Tibial artery (tissue), 4 donors: ENCODE measurements around the gene HTRA1.
A peak's percentile ranks its signal among the peaks of the same experiment; 100 is the strongest.

Source experiments
- DNase-seq, 2 donors: peaks; one replicate each; pipeline ENCODE4 v3.0.0-alpha.2; 2019
- H3K27ac ChIP-seq, 2 donors: fragments of 200-600 bp; sonication (generic) in 1 of 2; 1 replicate in 1 of 2; 2 replicates in 1 of 2; pipeline ENCODE4 v1.5.1; 2018 to 2019; ENCODE audit warnings: mild to moderate bottlenecking in 1 of 2
- H3K27me3 ChIP-seq, 2 donors: fragments of 200-600 bp; sonication (generic) in 1 of 2; one replicate each; pipeline versions ENCODE4 v1.5.1 to v1.6.0; 2016 to 2019
- H3K36me3 ChIP-seq, 3 donors: fragments of 200-600 bp; sonication (generic) in 2 of 3; one replicate each; pipeline ENCODE4 v1.5.1; 2016 to 2019; ENCODE audit warnings: mild to moderate bottlenecking in 2 of 3
- H3K4me1 ChIP-seq, 4 donors: fragments of 200-600 bp; sonication (generic) in 2 of 4; 1 replicate in 3 of 4; 2 replicates in 1 of 4; pipeline ENCODE4 v1.5.1; 2016 to 2019
- H3K4me3 ChIP-seq, 2 donors: fragments of 200-600 bp; sonication (generic) in 1 of 2; 1 replicate in 1 of 2; 2 replicates in 1 of 2; pipeline ENCODE4 v1.5.1; 2018 to 2019; ENCODE audit warnings: mild to moderate bottlenecking in 2 of 2
- H3K9me3 ChIP-seq, 3 donors: fragments of 200-600 bp; sonication (generic) in 1 of 3; one replicate each; pipeline ENCODE4 v1.5.1; 2016 to 2019
- intact Hi-C: fragments of 100-400 bp; cut with DNase I; formaldehyde crosslinking; loops from one replicate; pipeline ENCODE4 v1.15.0; 2023; ENCODE audit warnings: low total_unique reads
- TF ChIP-seq, protein P1 (sequence below), 2 experiments: fragments of 200-600 bp in 1 of 2; fragments of 450-650 bp in 1 of 2; IDR thresholded peaks; one replicate each; pipeline ENCODE4 v1.5.1; 2017 to 2019; ENCODE audit warnings: antibody characterized with exemption in 2 of 2, mild to moderate bottlenecking in 1 of 2, moderate library complexity in 1 of 2

The HTRA1 gene

DNA sequence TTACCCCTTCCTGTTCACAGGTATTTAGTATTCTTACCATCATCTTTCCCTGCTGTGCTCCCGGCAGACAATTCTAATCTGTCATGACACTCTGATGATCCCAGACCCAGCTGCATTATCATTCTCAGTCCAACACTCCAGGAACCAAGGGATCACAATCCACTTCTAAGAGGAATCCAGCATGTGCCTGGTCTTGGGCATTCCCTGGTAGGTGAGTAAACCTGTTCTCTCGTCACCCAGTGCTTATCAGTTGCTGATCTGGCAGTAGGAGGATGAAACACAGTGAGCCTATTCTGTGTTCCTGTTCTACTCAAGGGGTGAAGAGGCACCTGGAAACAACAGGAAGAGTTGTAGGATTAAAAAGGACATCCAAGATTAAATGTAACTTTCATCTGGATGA is 97.9 kb downstream of the HTRA1 start:
- no peaks in the 10 kb centered on the region for H3K4me1 ChIP-seq
- no peak for DNase-seq
- H3K27ac ChIP-seq, result no peak overlapping the region
- intact Hi-C loops, result no loop called here
- no peaks in the 10 kb centered on the region for H3K36me3 ChIP-seq
- TF ChIP-seq, protein P1, sequence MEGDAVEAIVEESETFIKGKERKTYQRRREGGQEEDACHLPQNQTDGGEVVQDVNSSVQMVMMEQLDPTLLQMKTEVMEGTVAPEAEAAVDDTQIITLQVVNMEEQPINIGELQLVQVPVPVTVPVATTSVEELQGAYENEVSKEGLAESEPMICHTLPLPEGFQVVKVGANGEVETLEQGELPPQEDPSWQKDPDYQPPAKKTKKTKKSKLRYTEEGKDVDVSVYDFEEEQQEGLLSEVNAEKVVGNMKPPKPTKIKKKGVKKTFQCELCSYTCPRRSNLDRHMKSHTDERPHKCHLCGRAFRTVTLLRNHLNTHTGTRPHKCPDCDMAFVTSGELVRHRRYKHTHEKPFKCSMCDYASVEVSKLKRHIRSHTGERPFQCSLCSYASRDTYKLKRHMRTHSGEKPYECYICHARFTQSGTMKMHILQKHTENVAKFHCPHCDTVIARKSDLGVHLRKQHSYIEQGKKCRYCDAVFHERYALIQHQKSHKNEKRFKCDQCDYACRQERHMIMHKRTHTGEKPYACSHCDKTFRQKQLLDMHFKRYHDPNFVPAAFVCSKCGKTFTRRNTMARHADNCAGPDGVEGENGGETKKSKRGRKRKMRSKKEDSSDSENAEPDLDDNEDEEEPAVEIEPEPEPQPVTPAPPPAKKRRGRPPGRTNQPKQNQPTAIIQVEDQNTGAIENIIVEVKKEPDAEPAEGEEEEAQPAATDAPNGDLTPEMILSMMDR (IDR thresholded peaks at IDR 0.05), result no peak
- no peaks in the 10 kb centered on the region for H3K9me3 ChIP-seq
- H3K4me3 ChIP-seq, result no peak overlapping the region
- peaks cover 0 to 33% of the 10 kb centered on the region in 2 donors for H3K27me3 ChIP-seq

GRCh38 chr10:122560279-122560804 is 99.0 kb downstream of the HTRA1 start, which contains the start of gene DMBT1:
DMBT1 (plus strand) TSS chr10:122560754; CDS start chr10:122560771, 17 bp downstream.
- no peaks in the 10 kb centered on the region for H3K9me3 ChIP-seq
- no peaks in the 10 kb centered on the region for H3K36me3 ChIP-seq
- H3K27me3 ChIP-seq, result peaks cover 0 to 33% of the 10 kb centered on the region in 2 donors
- no peak within 1 kb of the TSS for H3K27ac ChIP-seq
- no peak within 1 kb of the TSS for H3K4me3 ChIP-seq
- peaks cover 0 to 1% (median 0%) of the 10 kb centered on the region in 4 donors for H3K4me1 ChIP-seq
- peak in 1 of 2 donors; percentile 29 for DNase-seq
- intact Hi-C loops, result loop anchor here (10.0 kb wide), 1 partner anchor 106 kb away; the partner anchor contains the start of gene ARMS2
- TF ChIP-seq, protein P1 (IDR thresholded peaks at IDR 0.05), result no peak

- no peaks in the 10 kb centered on the region for H3K9me3 ChIP-seq
- peaks cover 0 to 8% (median 5%) of the 10 kb centered on the region in 4 donors for H3K4me1 ChIP-seq
- intact Hi-C loops, result loop anchor here (10.0 kb wide), 1 partner anchor 106 kb away; the partner anchor contains the start of gene ARMS2
- DNase-seq, result peak in 1 of 2 donors; percentile 4
- H3K27ac ChIP-seq, result no peak overlapping the region
- no peaks in the 10 kb centered on the region for H3K36me3 ChIP-seq
- peaks cover 0 to 30% of the 10 kb centered on the region in 2 donors for H3K27me3 ChIP-seq
- no peak overlapping the region for H3K4me3 ChIP-seq
- TF ChIP-seq, protein P1 (IDR thresholded peaks at IDR 0.05), result no peak
Observed at GRCh38 chr10:122561212-122561611, 99.9 kb downstream of the HTRA1 start.

DNA sequence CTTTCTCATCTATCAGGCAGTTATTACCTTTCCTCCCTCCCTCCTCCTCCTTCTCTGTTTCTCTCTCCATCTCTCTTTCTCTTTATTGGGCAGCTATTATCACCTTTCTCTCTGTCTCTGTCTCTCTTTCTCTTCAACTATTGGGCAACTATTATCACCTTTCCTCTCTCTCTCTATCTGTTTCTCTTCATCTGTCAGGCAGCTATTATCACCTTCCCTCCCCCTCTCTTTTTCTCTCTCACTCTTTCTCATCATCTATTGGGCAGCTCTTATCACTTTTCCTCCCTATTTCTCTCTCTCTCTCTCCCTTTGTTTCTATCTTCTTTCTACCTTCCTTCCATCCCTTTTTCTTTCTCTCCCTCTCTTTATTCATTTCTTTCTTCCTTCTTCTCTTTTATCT is 100.4 kb downstream of the HTRA1 start:
- H3K4me1 ChIP-seq, result peaks cover 0 to 8% (median 5%) of the 10 kb centered on the region in 4 donors
- TF ChIP-seq, protein P1 (IDR thresholded peaks at IDR 0.05), result no peak
- H3K27ac ChIP-seq, result no peak overlapping the region
- no peaks in the 10 kb centered on the region for H3K36me3 ChIP-seq
- H3K9me3 ChIP-seq, result no peaks in the 10 kb centered on the region
- DNase-seq, result no peak
- H3K27me3 ChIP-seq, result peaks cover 0 to 24% of the 10 kb centered on the region in 2 donors
- no peak overlapping the region for H3K4me3 ChIP-seq
- intact Hi-C loops, result loop anchor here (10.0 kb wide), 1 partner anchor 107 kb away; the partner anchor contains the start of gene ARMS2
